HEK293 (cell line): ENCODE measurements around the gene SMAD7.

Source experiments
- KLF7 ChIP-seq: fragments of 450-650 bp; formaldehyde crosslinking; IDR thresholded peaks from 2 replicates; pipeline ENCODE4 v1.5.1; 2016; ENCODE audit warnings: missing biosample characterization, missing genetic modification characterization, borderline replicate concordance
- SCRT2 ChIP-seq: fragments of 450-650 bp; formaldehyde crosslinking; IDR thresholded peaks from 2 replicates; pipeline ENCODE4 v1.5.1; 2016; ENCODE audit warnings: missing biosample characterization, missing genetic modification characterization
- SP7 ChIP-seq: fragments of 450-650 bp; formaldehyde crosslinking; IDR thresholded peaks from 2 replicates; pipeline ENCODE4 v1.5.1; 2016; ENCODE audit warnings: missing biosample characterization, missing genetic modification characterization
- TCF7L2 ChIP-seq: IDR thresholded peaks from 2 replicates; pipeline ENCODE4 v1.6.1; 2011; ENCODE audit warnings: low read depth, mild to moderate bottlenecking, inconsistent platforms, low read length, moderate library complexity, borderline replicate concordance
- YY2 ChIP-seq: fragments of 450-650 bp; formaldehyde crosslinking; IDR thresholded peaks from 2 replicates; pipeline ENCODE4 v1.5.1; 2016; ENCODE audit warnings: missing biosample characterization, missing genetic modification characterization
- ZIC2 ChIP-seq: fragments of 450-650 bp; formaldehyde crosslinking; IDR thresholded peaks from 2 replicates; pipeline ENCODE4 v1.5.1; 2016; ENCODE audit warnings: missing biosample characterization, missing genetic modification characterization
- ZNF184 ChIP-seq: fragments of 450-650 bp; IDR thresholded peaks from 2 replicates; pipeline ENCODE4 v1.5.1; 2018; ENCODE audit warnings: missing biosample characterization, mild to moderate bottlenecking, missing genetic modification characterization
- ZNF202 ChIP-seq: fragments of 450-650 bp; formaldehyde crosslinking; IDR thresholded peaks from 2 replicates; pipeline ENCODE4 v1.5.1; 2016; ENCODE audit warnings: missing biosample characterization, missing genetic modification characterization, borderline replicate concordance
- ZNF350 ChIP-seq: fragments of 450-650 bp; formaldehyde crosslinking; IDR thresholded peaks from 2 replicates; pipeline ENCODE4 v1.5.0; 2017; ENCODE audit warnings: missing biosample characterization, mild to moderate bottlenecking, missing genetic modification characterization
- ZNF449 ChIP-seq: fragments of 450-650 bp; formaldehyde crosslinking; IDR thresholded peaks from 2 replicates; pipeline ENCODE4 v1.5.1; 2017; ENCODE audit warnings: missing biosample characterization, mild to moderate bottlenecking, missing genetic modification characterization, moderate library complexity
- ZNF501 ChIP-seq: fragments of 450-650 bp; formaldehyde crosslinking; IDR thresholded peaks from 2 replicates; pipeline ENCODE4 v1.5.1; 2016; ENCODE audit warnings: missing biosample characterization, missing genetic modification characterization
- ZNF510 ChIP-seq: fragments of 450-650 bp; formaldehyde crosslinking; IDR thresholded peaks from 2 replicates; pipeline ENCODE4 v1.5.1; 2018; ENCODE audit warnings: mild to moderate bottlenecking, missing genetic modification characterization, missing biosample characterization; ENCODE audit not compliant: insufficient replicate concordance
- ZNF544 ChIP-seq: fragments of 450-650 bp; formaldehyde crosslinking; IDR thresholded peaks from 2 replicates; pipeline ENCODE4 v1.5.0; 2017; ENCODE audit warnings: missing biosample characterization, missing genetic modification characterization
- ZNF558 ChIP-seq: fragments of 450-650 bp; formaldehyde crosslinking; IDR thresholded peaks from 2 replicates; pipeline ENCODE4 v1.5.1; 2016; ENCODE audit warnings: missing biosample characterization, missing genetic modification characterization
- ZNF610 ChIP-seq: fragments of 450-650 bp; formaldehyde crosslinking; IDR thresholded peaks from 2 replicates; pipeline ENCODE4 v1.5.1; 2016; ENCODE audit warnings: missing biosample characterization, missing genetic modification characterization, borderline replicate concordance
- ZNF623 ChIP-seq: fragments of 450-650 bp; formaldehyde crosslinking; IDR thresholded peaks from 2 replicates; pipeline ENCODE4 v1.5.1; 2016; ENCODE audit warnings: missing biosample characterization, missing genetic modification characterization
- ZNF624 ChIP-seq: fragments of 450-650 bp; formaldehyde crosslinking; IDR thresholded peaks from 2 replicates; pipeline ENCODE4 v1.5.1; 2017; ENCODE audit warnings: missing biosample characterization, missing genetic modification characterization
- ZNF639 ChIP-seq: fragments of 450-650 bp; formaldehyde crosslinking; IDR thresholded peaks from 2 replicates; pipeline ENCODE4 v1.5.1; 2016; ENCODE audit warnings: missing biosample characterization, missing genetic modification characterization
- ZNF658 ChIP-seq: fragments of 450-650 bp; formaldehyde crosslinking; IDR thresholded peaks from 2 replicates; pipeline ENCODE4; 2016; ENCODE audit warnings: missing biosample characterization, missing genetic modification characterization
- ZNF704 ChIP-seq: fragments of 450-650 bp; formaldehyde crosslinking; IDR thresholded peaks from 2 replicates; pipeline ENCODE4 v1.5.1; 2016; ENCODE audit warnings: missing biosample characterization, missing genetic modification characterization
- ZNF707 ChIP-seq: fragments of 450-650 bp; formaldehyde crosslinking; IDR thresholded peaks from 2 replicates; pipeline ENCODE4 v1.5.1; 2016; ENCODE audit warnings: missing biosample characterization, missing genetic modification characterization
- ZNF777 ChIP-seq: fragments of 450-650 bp; formaldehyde crosslinking; IDR thresholded peaks from 2 replicates; pipeline ENCODE4 v1.5.1; 2017; ENCODE audit warnings: missing biosample characterization, missing genetic modification characterization, borderline replicate concordance
- ZNF837 ChIP-seq: fragments of 450-650 bp; formaldehyde crosslinking; IDR thresholded peaks from 2 replicates; pipeline ENCODE4 v1.5.1; 2016; ENCODE audit warnings: missing biosample characterization, missing genetic modification characterization
- ZSCAN30 ChIP-seq: fragments of 450-650 bp; IDR thresholded peaks from 2 replicates; pipeline ENCODE4 v1.5.1; 2018; ENCODE audit warnings: missing biosample characterization, mild to moderate bottlenecking, missing genetic modification characterization, moderate library complexity
- ZSCAN5A ChIP-seq: fragments of 450-650 bp; formaldehyde crosslinking; IDR thresholded peaks from 2 replicates; pipeline ENCODE4 v1.5.1; 2016; ENCODE audit warnings: missing biosample characterization, missing genetic modification characterization
- ZXDB ChIP-seq: fragments of 450-650 bp; formaldehyde crosslinking; IDR thresholded peaks from 2 replicates; pipeline ENCODE4 v1.5.1; 2016; ENCODE audit warnings: missing biosample characterization, missing genetic modification characterization
- TF ChIP-seq, protein P1 (sequence below): fragments of 450-650 bp; formaldehyde crosslinking; IDR thresholded peaks from 2 replicates; pipeline ENCODE4 v1.5.1; 2016; ENCODE audit warnings: missing biosample characterization, missing genetic modification characterization
- TF ChIP-seq, protein P2 (sequence below): fragments of 450-650 bp; formaldehyde crosslinking; IDR thresholded peaks from 2 replicates; pipeline ENCODE4 v1.5.1; 2016; ENCODE audit warnings: missing biosample characterization, missing genetic modification characterization

SMAD7 gene

DNA sequence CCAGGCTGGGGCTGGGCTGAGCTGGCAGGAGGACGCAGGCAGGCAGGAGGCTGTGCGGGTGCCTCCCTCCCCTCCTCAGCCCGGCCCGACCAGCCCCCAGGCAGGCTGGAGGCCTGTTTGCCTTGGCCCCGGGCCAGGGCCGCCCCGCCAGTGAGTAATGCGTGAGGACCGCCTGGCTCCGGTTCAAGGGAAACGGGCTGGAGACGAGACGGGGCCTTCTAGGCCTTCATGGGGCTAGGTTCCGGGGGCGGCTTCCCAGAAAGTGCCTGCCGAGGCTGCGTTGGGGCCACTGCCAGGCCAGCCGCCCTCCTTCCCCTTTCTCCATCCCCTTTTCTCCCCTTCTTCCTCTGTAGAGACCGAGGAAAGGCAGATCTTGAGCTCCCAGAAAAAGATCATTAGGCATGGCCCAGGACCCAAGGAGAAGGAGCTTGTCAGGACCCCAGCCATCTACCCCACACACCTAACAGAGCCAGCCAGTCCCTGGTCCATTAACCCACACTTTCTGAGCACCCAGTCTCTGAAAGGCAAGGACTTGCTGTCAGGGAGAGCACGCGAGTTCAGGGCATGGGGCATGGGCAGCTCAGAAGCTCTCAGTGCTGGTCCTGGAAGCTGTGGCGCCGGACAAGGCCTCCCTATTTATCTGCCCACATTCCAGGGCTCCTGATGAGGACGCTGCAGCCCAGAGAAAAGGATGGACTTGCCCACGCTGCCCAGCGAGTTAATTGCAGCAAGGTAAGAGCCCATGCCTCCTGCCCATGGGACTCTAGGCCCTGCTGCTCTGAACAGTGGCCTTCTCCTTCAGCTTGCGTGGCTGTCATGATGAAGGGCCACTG, 48.5 kb downstream of the SMAD7 start (continued):
- no peak for TF ChIP-seq YY2 (tag by site-specific recombination)
- TF ChIP-seq ZNF510 (tag by site-specific recombination): no peak
- TF ChIP-seq ZNF184 (tag by site-specific recombination): peak; percentile 95
- TF ChIP-seq ZNF624 (tag by site-specific recombination): 0 out of 2 replicates have a peak, but pooled peaks have one; percentile 20
- no peak for TF ChIP-seq ZNF837 (tag by site-specific recombination)
- peak; percentile 94 for TF ChIP-seq ZXDB (tag by site-specific recombination)
- TF ChIP-seq ZNF350 (tag by site-specific recombination): peak; percentile 12; the same call in 1 of the 2 replicates
- TF ChIP-seq, protein P1, sequence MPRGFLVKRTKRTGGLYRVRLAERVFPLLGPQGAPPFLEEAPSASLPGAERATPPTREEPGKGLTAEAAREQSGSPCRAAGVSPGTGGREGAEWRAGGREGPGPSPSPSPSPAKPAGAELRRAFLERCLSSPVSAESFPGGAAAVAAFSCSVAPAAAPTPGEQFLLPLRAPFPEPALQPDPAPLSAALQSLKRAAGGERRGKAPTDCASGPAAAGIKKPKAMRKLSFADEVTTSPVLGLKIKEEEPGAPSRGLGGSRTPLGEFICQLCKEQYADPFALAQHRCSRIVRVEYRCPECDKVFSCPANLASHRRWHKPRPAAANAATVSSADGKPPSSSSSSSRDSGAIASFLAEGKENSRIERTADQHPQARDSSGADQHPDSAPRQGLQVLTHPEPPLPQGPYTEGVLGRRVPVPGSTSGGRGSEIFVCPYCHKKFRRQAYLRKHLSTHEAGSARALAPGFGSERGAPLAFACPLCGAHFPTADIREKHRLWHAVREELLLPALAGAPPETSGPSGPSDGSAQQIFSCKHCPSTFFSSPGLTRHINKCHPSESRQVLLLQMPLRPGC (tag by site-specific recombination): peak; percentile 47; the same call in 1 of the 2 replicates
- TF ChIP-seq ZNF707 (tag by site-specific recombination): no peak
- TF ChIP-seq ZSCAN5A (tag by site-specific recombination): peak; percentile 77; the same call in 1 of the 2 replicates
- no peak for TF ChIP-seq TCF7L2
- TF ChIP-seq SP7 (tag by site-specific recombination): peak; percentile 95
- TF ChIP-seq ZNF658 (tag by site-specific recombination): no peak
- TF ChIP-seq KLF7 (tag by site-specific recombination): no peak
- TF ChIP-seq ZNF544 (tag by site-specific recombination): 0 out of 2 replicates have a peak, but pooled peaks have one; percentile 25
- peak; percentile 93 for TF ChIP-seq ZNF501 (tag by site-specific recombination)
- TF ChIP-seq, protein P2, sequence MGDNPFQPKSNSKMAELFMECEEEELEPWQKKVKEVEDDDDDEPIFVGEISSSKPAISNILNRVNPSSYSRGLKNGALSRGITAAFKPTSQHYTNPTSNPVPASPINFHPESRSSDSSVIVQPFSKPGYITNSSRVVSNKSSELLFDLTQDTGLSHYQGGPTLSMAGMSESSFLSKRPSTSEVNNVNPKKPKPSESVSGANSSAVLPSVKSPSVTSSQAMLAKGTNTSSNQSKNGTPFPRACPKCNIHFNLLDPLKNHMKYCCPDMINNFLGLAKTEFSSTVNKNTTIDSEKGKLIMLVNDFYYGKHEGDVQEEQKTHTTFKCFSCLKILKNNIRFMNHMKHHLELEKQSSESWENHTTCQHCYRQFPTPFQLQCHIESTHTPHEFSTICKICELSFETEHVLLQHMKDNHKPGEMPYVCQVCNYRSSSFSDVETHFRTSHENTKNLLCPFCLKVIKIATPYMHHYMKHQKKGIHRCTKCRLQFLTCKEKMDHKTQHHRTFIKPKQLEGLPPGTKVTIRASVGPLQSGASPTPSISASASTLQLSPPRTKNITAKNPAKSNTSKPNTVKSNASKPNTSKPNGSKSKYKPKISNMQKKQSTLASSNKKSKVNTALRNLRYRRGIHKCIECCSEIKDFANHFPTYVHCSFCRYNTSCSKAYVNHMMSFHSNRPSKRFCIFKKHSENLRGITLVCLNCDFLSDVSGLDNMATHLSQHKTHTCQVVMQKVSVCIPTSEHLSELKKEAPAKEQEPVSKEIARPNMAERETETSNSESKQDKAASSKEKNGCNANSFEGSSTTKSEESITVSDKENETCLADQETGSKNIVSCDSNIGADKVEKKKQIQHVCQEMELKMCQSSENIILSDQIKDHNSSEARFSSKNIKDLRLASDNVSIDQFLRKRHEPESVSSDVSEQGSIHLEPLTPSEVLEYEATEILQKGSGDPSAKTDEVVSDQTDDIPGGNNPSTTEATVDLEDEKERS (tag by site-specific recombination): no peak
- no peak for TF ChIP-seq SCRT2 (tag by site-specific recombination)
- no peak; the same call in 1 of the 2 replicates for TF ChIP-seq ZNF610 (tag by site-specific recombination)
- TF ChIP-seq ZNF623: no peak
- TF ChIP-seq ZNF449: peak; percentile 100
- peak; percentile 92; the same call in 1 of the 2 replicates for TF ChIP-seq ZSCAN30 (tag by site-specific recombination)
- TF ChIP-seq ZNF639 (tag by site-specific recombination): no peak
- 0 out of 2 replicates have a peak, but pooled peaks have one; percentile 40 for TF ChIP-seq ZNF777
- no peak for TF ChIP-seq ZNF704 (tag by site-specific recombination)
- TF ChIP-seq ZIC2 (tag by site-specific recombination): peak; percentile 77
- TF ChIP-seq ZNF558 (tag by site-specific recombination): no peak
- no peak for TF ChIP-seq ZNF202 (tag by site-specific recombination)
